H9 (cell line): ENCODE results near the gene CDC14A. TPM values are rescaled to one million over a fixed set of nuclear protein-coding genes. Genes with fewer than 3 reads are reported as not detected.
"Not testable (repeated sequence)": the region's sequence is repeated elsewhere in the genome, so short reads cannot be mapped to it uniquely, and the experiment has no call there.

ENCODE experiments used
- DNase-seq: peaks from one replicate; pipeline ENCODE4 v3.0.0-alpha.2; 2017
- H2AFZ ChIP-seq: one replicate; pipeline ENCODE4 v1.6.1; 2013; ENCODE audit warnings: mild to moderate bottlenecking, low read length, control low read depth, moderate library complexity
- H2AK5ac ChIP-seq: 2 replicates; pipeline ENCODE4 v1.6.1; 2013; ENCODE audit warnings: low read length, control low read depth, mixed read lengths; ENCODE audit not compliant: insufficient read length
- H2BK120ac ChIP-seq: one replicate; pipeline ENCODE4 v1.6.1; 2013; ENCODE audit warnings: low read depth, mild to moderate bottlenecking, low read length, control low read depth, inconsistent platforms; ENCODE audit not compliant: poor library complexity, severe bottlenecking
- H2BK12ac ChIP-seq: 2 replicates; pipeline ENCODE4 v1.6.1; 2013; ENCODE audit warnings: low read length, control low read depth, mixed read lengths, low read depth; ENCODE audit not compliant: insufficient read length
- H2BK15ac ChIP-seq: 2 replicates; pipeline ENCODE4 v1.6.1; 2013; ENCODE audit warnings: low read depth, low read length, control low read depth
- H2BK20ac ChIP-seq: one replicate; pipeline ENCODE4 v1.6.1; 2013; ENCODE audit warnings: low read depth, mild to moderate bottlenecking, low read length, control low read depth, inconsistent platforms; ENCODE audit not compliant: poor library complexity, severe bottlenecking
- H2BK5ac ChIP-seq: 2 replicates; pipeline ENCODE4 v1.6.1; 2013; ENCODE audit warnings: low read length, control low read depth, mixed read lengths; ENCODE audit not compliant: insufficient read length
- H3K14ac ChIP-seq: 2 replicates; pipeline ENCODE4 v1.6.1; 2013; ENCODE audit warnings: low read length, control low read depth; ENCODE audit not compliant: insufficient read depth
- H3K18ac ChIP-seq: 2 replicates; pipeline ENCODE4 v1.6.1; 2013; ENCODE audit warnings: low read depth, mild to moderate bottlenecking, mixed read lengths, low read length, control low read depth; ENCODE audit not compliant: insufficient read length
- H3K23ac ChIP-seq: 2 replicates; pipeline ENCODE4 v1.6.1; 2013; ENCODE audit warnings: low read length, control low read depth, mixed read lengths, low read depth; ENCODE audit not compliant: insufficient read length
- H3K23me2 ChIP-seq: 2 replicates; pipeline ENCODE4 v1.6.1; 2013; ENCODE audit warnings: low read depth, mild to moderate bottlenecking, mixed read lengths, low read length, control low read depth; ENCODE audit not compliant: insufficient read length, poor library complexity, severe bottlenecking
- H3K27ac ChIP-seq: 2 replicates; pipeline ENCODE4 v1.5.1; 2013; ENCODE audit warnings: low read length, control low read depth, mixed read lengths, low read depth; ENCODE audit not compliant: insufficient read length
- H3K27me3 ChIP-seq: 2 replicates; pipeline ENCODE4 v1.6.1; 2013; ENCODE audit warnings: low read length, control low read depth, inconsistent platforms; ENCODE audit not compliant: insufficient read depth
- H3K4ac ChIP-seq: 2 replicates; pipeline ENCODE4 v1.6.1; 2013; ENCODE audit warnings: low read depth, mild to moderate bottlenecking, control low read depth, inconsistent platforms, low read length, moderate library complexity
- H3K4me1 ChIP-seq: 2 replicates; pipeline ENCODE4 v1.6.1; 2013; ENCODE audit warnings: low read length, control low read depth, inconsistent platforms; ENCODE audit not compliant: insufficient read depth
- H3K4me2 ChIP-seq: 2 replicates; pipeline ENCODE4 v1.6.1; 2013; ENCODE audit warnings: low read length, control low read depth, mixed read lengths; ENCODE audit not compliant: insufficient read length, insufficient read depth
- H3K56ac ChIP-seq: 2 replicates; pipeline ENCODE4 v1.6.1; 2013; ENCODE audit warnings: low read depth, mild to moderate bottlenecking, mixed read lengths, low read length, control low read depth; ENCODE audit not compliant: insufficient read length
- H3K79me1 ChIP-seq: 2 replicates; pipeline ENCODE4 v1.6.1; 2013; ENCODE audit warnings: low read depth, mild to moderate bottlenecking, moderate library complexity, low read length, control low read depth, inconsistent platforms; ENCODE audit not compliant: insufficient read depth, poor library complexity, severe bottlenecking
- H3K79me2 ChIP-seq: 2 replicates; pipeline ENCODE4 v1.6.1; 2013; ENCODE audit warnings: low read length, control low read depth, inconsistent platforms; ENCODE audit not compliant: insufficient read depth
- H3K9ac ChIP-seq: 2 replicates; pipeline ENCODE4 v1.6.1; 2013; ENCODE audit warnings: low read length, control low read depth, mixed read lengths; ENCODE audit not compliant: insufficient read length; ENCODE audit errors: extremely low read depth
- H3K9me3 ChIP-seq: one replicate; pipeline ENCODE4 v1.6.1; 2013; ENCODE audit warnings: low read depth, low read length, inconsistent platforms; ENCODE audit not compliant: control insufficient read depth
- H3T11ph ChIP-seq: one replicate; pipeline ENCODE4 v1.6.1; 2013; ENCODE audit warnings: mild to moderate bottlenecking, low read length, control low read depth, inconsistent platforms
- H4K20me1 ChIP-seq: one replicate; pipeline ENCODE4 v1.6.1; 2013; ENCODE audit not compliant: control insufficient read depth, insufficient read length, insufficient read depth
- H4K5ac ChIP-seq: 2 replicates; pipeline ENCODE4 v1.6.1; 2013; ENCODE audit warnings: low read depth, mild to moderate bottlenecking, mixed read lengths, low read length, control low read depth; ENCODE audit not compliant: insufficient read length
- H4K8ac ChIP-seq: replicated peaks from 2 replicates; pipeline ENCODE4 v1.6.1; 2013; ENCODE audit warnings: low read length, control low read depth, mixed read lengths, low read depth; ENCODE audit not compliant: insufficient read length
- H4K91ac ChIP-seq: 2 replicates; pipeline ENCODE4 v1.6.1; 2013; ENCODE audit warnings: low read depth, mild to moderate bottlenecking, moderate library complexity, mixed read lengths, low read length, control low read depth; ENCODE audit not compliant: insufficient read length
- H3K27ac Mint-ChIP-seq, 3 experiments: 2 replicates in 2 of 3; 3 replicates in 1 of 3; pipeline ENCODE4 v1.8.0; 2020 to 2021; ENCODE audit warnings: mixed read lengths in 3 of 3, mild to moderate bottlenecking in 1 of 3, moderate library complexity in 1 of 3
- H3K27me3 Mint-ChIP-seq: 2 replicates; pipeline ENCODE4 v1.8.0; 2021; ENCODE audit warnings: low read depth, mild to moderate bottlenecking, moderate library complexity, mixed read lengths
- H3K36me3 Mint-ChIP-seq, 3 experiments: 2 replicates in 2 of 3; 3 replicates in 1 of 3; pipeline ENCODE4 v1.8.0; 2020 to 2021; ENCODE audit warnings: low read depth in 3 of 3, mixed read lengths in 3 of 3; ENCODE audit not compliant: insufficient read depth in 1 of 3
- H3K4me1 Mint-ChIP-seq, 2 experiments: 2 replicates each; pipeline ENCODE4 v1.8.0; 2020; ENCODE audit warnings: mixed read lengths in 2 of 2
- H3K4me3 Mint-ChIP-seq, 2 experiments: 2 replicates in 1 of 2; 3 replicates in 1 of 2; pipeline ENCODE4 v1.8.0; 2020 to 2021; ENCODE audit warnings: mild to moderate bottlenecking in 2 of 2, mixed read lengths in 2 of 2, moderate library complexity in 1 of 2
- H3K9me3 Mint-ChIP-seq, 2 experiments: 2 replicates in 1 of 2; 3 replicates in 1 of 2; pipeline ENCODE4 v1.8.0; 2020; ENCODE audit warnings: mild to moderate bottlenecking in 2 of 2, mixed read lengths in 2 of 2, moderate library complexity in 1 of 2
- WGBS: extraction: QIAGEN DNeasy Blood & Tissue Kit; methylation state at CpG from one replicate; pipeline ENCODE4 v1.1.7; 2013; ENCODE audit warnings: missing lambda C conversion rate, low lambda C conversion rate, mixed read lengths; ENCODE audit not compliant: insufficient read length; ENCODE audit errors: extremely low coverage; 5-methylcytosine and 5-hydroxymethylcytosine counted together
- total RNA-seq: library from RNA; stranded (reverse); gene quantifications from 2 replicates; pipeline ENCODE4 v1.2.1, GENCODE V29; 2021

Gene CDC14A
- total RNA-seq, 1 experiment from 2014 or later = 8.9 TPM

DNA sequence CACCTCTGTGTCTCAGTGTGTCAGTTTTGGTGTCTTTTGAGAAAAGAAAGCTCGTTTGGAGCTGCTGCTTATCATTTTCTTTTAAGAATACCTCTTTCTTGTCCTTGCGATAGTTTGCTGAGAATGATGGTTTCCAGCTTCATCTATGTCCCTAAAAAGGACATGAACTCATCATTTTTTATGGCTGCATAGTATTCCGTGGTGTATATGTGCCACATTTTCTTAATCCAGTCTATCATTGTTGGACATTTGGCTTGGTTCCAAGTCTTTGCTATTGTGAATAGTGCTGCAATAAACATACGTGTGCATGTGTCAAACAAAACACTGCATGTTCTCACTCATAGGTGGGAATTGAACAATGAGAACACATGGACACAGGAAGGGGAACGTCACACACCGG is 12.6 kb upstream of the CDC14A start:
- H4K20me1 ChIP-seq, H3K9me3 Mint-ChIP-seq, H2BK20ac ChIP-seq, H3K79me1 ChIP-seq, H3K27me3 ChIP-seq, H4K8ac ChIP-seq, H3K23me2 ChIP-seq, H2BK120ac ChIP-seq, H4K5ac ChIP-seq, H3K36me3 Mint-ChIP-seq, H3K27ac ChIP-seq, H3T11ph ChIP-seq, H3K9ac ChIP-seq, H2AFZ ChIP-seq, DNase-seq, H3K4ac ChIP-seq, H3K18ac ChIP-seq, H3K4me3 Mint-ChIP-seq, H3K23ac ChIP-seq, H3K27ac Mint-ChIP-seq, H2AK5ac ChIP-seq, H3K4me1 ChIP-seq, H4K91ac ChIP-seq, H3K27me3 Mint-ChIP-seq, H3K79me2 ChIP-seq, H2BK5ac ChIP-seq, H3K14ac ChIP-seq, H2BK12ac ChIP-seq, H3K56ac ChIP-seq, H3K9me3 ChIP-seq, H3K4me2 ChIP-seq, H2BK15ac ChIP-seq: not testable (repeated sequence)
- H3K4me1 Mint-ChIP-seq = peaks cover 28 to 37% of the 10 kb centered on the region in 2 experiments
- WGBS = no CpG with 5 or more reads among the region's 6 CpGs
